PC-3 (cell line): ENCODE data around the gene EIF4ENIF1.

Experiments used
- EZH2 ChIP-seq: fragments of 300-600 bp; sonication (generic); IDR thresholded peaks from one replicate; pipeline ENCODE4 v1.6.1; 2017; ENCODE audit warnings: antibody characterized with exemption, mild to moderate bottlenecking, low read length; ENCODE audit not compliant: unreplicated experiment
- EZH2phosphoT487 ChIP-seq: fragments of 300-600 bp; sonication (generic); IDR thresholded peaks from 2 replicates; pipeline ENCODE4 v1.6.1; 2018; ENCODE audit warnings: mild to moderate bottlenecking, antibody characterized with exemption, low read length, borderline replicate concordance

DNA sequence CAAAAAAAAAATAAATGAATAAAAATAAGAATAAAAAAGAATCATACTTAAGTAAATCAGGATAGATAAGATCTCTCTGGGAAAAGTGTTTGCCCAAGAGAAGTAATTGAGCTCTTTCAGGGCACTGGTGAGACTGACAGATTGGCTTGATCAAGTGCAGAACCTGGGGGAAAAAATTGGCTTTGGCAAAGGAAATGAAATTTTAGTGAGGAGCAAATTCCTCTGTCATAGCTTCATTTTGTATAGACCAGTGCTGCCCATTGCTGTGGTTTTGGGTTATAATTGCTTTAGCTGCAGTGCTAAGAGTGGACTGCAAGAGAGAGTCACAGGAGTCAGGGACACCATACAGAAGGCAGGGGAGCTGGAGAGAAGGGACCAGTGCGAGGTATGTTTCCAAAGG lies 42.4 kb upstream of the EIF4ENIF1 start:
- TF ChIP-seq EZH2phosphoT487 (no peak), EZH2 (no peak)
